ENCODE data around the gene ZNF521.
"Not testable (repeated sequence)": the region's sequence is repeated elsewhere in the genome, so short reads cannot be mapped to it uniquely, and the experiment has no call there.

Gene ZNF521

DNA sequence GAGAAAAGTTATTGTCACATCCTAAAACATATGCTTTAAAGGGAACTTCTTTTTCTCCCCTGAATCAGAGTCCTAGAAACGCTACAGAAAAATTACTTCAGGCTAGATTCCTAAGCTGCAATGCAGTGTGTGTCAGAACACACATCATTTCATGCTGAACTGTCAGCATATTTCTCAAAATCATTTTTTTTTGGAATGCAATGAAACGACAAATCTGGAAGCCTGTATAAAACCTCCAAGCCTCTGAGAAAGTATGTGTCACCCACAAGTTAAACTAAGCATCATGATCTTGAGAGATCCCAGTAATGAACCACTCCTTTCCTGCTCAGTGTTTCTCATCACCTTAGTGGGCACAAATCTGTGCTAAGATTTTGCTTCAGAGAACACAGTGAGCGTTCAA, 276.2 kb downstream of the ZNF521 start:
- DNase-seq (ENCODE audit: low read depth), result no peak

DNA sequence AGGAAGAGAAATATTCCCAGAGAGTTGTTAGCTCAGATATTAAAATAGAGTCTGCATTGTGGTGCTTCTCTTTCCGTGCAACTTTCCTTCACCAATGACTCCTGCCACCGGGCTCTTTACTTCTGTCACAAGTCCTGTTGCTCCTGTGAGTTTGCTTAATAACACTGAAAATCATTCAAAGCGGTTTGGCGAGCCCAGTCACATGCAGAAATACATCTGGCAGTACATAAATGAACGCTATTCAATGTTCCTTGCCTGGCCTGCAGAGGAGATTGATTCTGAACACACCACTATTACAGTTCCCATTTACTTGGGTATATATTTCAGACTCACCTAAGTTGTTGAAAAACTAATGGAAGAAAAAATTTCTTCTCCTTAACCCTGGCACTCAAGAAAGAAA, 276.6 kb downstream of the ZNF521 start:
- DNase-seq (ENCODE audit: low read depth), result no peak

DNA sequence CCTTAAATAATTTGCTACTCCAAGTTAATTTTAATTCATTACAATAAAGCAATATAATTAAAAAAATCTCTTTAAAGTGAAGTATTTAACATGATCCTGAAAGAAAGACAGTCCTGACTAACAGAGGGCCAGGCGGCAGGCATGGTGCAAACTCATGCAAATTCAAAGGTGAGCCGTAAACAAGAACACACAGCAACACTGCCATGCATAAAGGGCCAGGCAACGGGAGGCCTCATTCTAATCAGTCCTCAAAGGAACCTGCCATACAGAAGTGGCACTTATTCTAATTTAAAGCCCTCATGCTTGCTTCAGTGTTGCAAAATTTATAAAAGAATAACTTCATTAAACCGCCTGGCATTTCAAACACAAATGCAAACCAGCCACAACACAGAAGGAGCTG, 277.0 kb downstream of the ZNF521 start:
- no peak for DNase-seq (ENCODE audit: low read depth)

DNA sequence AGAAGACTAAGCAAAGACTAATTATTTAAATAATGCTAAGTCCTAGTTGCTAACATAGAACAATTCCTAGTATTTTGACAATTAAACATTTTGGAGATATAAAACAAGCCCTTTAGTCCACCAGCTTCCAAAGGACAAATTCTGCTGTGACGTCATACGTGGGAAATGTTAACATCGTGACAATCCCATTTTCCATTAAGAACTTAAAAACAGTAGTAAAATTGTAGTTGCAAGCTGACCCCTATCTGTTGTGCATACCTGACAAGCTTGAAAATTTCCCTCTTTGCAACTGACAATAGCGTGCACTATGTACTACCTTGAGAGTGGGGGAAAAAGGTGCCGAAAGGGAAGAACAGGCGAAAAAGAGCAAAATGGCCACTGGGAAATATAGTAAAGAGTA, 279.8 kb downstream of the ZNF521 start:
- DNase-seq (ENCODE audit: low read depth), result no peak

DNA sequence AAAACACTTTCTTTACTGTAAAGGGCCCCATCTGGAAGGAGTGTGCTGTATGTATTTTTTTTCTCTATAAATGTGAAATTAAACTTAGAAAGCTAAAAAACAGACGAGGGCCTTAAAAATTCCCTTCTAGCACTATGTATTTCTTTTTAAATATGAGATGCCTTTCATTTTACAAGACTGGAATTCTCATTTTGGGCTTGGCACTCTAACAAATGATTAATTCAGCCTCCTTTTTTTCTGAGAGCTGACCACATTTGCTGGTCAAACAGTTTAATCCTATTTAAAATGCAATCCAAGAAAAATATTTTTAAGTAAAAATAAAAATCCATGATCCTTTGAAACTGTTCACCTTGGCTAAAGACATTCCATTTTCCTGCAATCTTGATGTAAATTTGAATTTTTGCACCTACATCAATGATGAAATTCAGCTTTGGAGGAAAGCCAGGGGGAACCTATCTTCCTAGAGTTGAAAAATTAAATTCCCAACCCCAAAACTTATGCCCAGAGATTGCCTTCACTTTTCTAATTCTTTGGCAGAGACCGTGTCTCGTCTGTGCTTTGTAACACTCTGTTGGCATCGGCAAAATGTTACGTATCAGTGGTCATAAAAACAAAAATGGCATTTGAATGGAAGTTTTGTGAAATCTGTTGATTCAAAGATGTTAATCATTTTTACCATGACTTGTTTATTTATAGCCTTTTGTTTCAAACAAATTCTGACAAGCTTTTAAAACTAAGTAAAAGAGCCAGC, 284.5 kb downstream of the ZNF521 start:
- no peak for DNase-seq (ENCODE audit: low read depth)

DNA sequence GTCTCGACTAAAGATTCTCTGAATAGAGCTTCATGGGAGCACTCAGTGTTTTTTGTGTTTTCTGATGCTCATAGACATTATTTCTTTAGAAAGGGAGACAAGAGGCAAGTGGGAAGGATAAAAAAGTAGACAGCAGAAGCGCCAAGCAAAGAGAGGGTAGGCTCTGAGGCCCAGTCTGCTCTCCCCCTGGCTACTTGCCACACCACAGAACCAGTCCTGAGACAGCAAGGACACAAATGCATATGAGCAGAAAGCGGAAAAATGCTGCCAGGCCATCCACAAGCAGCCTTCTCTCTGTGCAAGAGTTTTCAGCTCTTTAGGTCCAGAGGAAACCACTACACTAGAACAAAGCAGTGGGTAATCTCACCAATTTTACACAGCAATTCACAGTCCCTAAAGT, 285.4 kb downstream of the ZNF521 start:
- no peak for DNase-seq (ENCODE audit: low read depth)

DNA sequence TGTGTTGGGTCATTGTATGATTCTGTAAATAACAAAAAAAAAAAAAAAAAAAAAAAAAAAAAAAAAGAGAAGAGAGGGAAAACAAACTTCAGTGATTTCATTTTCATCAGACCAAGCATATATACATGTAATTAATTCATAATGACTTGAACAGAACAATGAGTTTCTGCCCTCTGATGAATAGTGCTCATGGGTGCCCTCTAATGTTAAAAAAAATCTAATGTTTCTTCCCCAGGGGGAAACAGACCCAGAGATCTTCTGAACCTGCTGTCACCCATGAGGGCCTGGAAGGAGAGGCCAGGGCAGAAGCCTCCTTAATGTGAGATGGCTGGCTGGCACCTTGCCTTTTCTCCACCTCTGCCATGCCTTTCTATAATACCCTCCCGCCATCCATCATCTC, 289.2 kb downstream of the ZNF521 start:
- DNase-seq (ENCODE audit: low read depth), result no peak

DNA sequence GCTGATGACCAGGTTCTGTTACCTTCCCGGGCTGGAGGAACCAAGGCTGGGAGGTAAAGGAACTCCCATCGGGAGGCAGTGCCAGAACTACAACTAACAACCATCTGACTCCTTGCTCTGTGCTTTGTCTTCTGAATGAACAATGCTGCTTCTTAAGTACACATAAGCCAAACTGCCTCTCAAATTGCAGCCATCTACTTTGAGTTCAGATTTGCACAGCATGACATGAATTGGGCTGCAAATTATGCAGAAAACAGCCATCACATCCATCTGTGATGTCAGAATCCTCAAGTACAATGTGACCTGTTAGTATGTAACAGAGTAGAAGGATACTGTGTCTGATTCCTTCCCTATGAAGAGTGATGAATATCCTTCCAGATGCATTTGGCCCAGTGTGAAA, 290.6 kb downstream of the ZNF521 start:
- no peak for DNase-seq (ENCODE audit: low read depth)

DNA sequence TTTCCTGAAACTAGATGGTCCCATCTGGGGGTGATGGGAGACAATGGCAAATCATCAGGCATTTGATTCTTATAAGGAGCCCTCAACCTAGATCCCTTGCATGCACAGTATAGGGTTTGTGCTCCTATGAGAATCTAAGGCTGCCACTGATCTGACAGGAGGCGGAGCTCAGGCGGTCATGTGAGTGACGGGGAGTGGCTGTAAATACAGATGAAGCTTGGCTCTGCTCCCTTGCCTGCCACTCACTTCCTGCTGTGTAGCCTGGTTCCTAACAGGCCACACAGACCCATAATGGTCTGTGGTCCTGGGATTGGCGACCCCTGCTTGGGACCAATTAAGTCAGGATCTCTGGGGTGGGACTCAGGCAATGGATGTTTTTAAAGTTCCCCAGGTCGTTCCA, 293.4 kb downstream of the ZNF521 start:
- no peak for DNase-seq (ENCODE audit: low read depth)

DNA sequence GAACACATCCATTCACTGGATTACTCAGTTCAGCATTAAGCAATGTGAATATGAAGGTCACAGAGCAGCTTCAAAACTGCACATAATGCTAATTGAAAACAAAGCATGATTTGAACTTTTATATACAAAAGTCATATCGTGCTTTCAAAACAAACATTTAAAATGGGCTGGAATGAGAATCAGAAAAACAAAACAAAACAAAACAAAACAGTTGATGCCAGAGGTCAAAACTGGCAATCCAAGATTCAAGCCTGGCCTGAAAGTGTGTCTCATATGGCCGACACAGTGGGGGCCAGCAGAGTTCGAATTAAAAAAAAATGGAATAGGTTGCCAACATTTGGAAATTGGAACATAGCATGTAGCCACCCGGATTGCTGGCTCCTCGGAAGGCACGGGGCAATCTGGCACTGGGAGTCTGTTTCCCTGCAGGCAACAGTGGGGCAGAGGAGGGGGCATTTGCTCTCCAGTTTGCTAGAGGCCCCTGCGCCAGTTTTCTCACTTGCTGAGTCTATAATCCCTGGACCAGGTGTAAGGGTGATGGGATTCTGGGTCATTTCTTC, 294.4 kb downstream of the ZNF521 start:
- no peak for DNase-seq (ENCODE audit: low read depth)

DNA sequence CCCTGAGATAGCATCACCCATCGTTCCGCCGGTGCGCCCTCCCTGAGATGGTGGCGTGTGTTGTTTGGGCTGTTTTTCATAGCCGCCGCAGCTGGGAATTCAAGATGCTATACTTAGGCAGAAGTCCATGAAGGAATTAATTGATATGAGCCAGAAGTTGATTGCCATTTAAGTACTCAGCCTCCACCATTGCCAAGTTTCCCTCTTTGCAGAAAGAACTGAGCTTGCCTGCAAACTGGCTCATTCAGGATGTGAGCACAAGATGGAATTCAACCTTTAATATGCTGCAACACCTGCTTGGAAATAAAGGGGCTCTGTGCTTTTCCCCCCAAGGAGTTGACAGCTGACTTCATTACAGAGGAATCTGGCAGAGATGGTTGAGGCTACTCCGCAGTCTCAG, 295.5 kb downstream of the ZNF521 start:
- no peak for DNase-seq (ENCODE audit: low read depth)

DNA sequence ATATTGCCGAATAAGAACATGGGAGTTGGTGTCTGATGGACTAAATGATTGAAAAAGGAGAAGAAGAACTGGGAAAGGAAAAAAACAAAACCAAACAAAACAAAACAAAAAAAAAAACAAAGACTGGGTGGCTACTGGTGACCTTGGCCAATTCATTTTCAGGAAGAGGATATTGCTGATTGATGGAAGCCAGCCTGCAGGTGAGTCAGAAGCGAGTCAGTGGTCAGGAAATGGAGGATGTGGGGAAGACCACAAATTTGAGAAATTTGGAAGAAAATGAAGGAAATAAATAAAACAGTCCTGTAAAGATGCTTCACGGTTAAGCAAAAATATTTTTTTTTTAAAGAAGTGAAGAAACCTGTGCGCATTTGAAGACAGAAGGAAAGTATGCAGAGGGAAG, 296.9 kb downstream of the ZNF521 start:
- DNase-seq (ENCODE audit: low read depth), result no peak

DNA sequence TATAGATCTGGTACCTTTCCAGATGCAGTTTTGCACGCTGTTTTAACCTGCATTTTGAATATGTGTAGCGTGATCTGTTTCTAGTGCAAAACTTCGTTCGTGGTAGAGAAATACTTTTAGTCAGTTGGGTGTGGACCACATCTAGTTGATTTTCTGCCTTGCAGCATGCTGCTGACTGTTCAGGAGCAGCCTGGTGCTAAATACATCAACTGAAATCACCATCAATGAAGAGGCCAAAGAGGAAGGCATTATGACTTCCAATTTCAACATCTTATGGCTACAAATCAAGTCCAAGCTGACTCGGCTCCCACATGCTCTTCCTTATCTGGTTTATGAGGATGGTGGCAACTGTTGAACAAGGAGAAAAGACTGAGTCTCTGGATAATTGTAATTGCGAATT, 298.5 kb downstream of the ZNF521 start:
- no peak for DNase-seq (ENCODE audit: low read depth)

DNA sequence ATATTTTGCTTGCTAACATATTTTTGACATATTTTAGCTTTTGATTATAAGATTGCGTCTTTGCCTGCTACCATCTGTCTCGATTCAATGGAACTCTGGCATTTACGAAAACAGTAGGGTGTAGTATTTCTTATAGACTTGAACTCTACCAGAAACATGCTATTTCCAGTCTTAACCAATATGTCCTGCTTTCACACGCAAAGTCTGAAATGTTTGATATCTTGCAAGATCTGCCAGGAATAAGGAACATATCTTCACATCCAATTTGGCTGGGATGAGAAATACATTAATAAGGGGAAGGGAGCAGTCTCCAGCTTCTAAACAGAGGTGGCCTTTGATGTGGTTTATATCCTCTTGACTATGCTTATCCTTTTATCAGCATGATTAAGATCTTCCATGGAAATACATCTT, 299.4 kb downstream of the ZNF521 start:
- no peak for DNase-seq (ENCODE audit: low read depth)

DNA sequence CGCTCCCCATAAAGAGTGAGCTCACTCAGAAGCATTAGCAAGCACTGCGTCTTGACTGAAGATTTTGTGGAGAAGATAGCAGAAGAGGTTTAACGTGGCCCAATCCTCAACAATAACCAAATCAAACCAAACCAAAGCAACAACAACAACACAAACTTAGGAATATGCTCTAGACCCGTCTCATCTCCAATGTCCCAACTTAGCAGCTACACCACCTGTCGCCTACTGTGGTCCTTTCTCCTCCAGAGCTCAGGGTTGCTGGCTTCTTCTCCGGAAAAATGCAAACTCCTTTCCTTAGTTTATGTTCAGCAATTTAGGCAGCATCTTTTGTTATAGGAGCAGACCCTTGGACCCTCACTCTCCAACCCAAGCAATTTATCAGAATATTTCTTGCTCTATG, 301.4 kb downstream of the ZNF521 start:
- no peak for DNase-seq (ENCODE audit: low read depth)

DNA sequence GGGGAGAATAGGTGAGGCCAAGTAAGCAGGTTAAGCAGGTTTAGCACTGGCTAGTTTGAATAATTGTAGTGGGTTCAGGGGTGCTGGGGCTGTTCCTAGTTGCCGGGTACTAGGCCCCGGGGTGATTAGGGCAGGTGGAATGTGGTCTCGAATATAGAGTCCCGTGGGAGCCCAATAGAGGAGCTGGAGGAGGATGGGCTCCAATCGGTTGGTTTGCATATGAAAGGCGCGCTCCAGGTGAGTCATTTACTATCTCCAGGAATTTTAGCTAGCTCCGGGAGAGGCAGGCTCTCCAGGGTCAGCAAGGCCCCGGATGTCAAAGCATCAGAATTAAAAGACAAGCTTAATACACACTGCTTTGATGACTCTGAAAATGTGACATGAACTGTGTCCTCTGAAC, 304.0 kb downstream of the ZNF521 start:
- no peak for DNase-seq (ENCODE audit: low read depth)

DNA sequence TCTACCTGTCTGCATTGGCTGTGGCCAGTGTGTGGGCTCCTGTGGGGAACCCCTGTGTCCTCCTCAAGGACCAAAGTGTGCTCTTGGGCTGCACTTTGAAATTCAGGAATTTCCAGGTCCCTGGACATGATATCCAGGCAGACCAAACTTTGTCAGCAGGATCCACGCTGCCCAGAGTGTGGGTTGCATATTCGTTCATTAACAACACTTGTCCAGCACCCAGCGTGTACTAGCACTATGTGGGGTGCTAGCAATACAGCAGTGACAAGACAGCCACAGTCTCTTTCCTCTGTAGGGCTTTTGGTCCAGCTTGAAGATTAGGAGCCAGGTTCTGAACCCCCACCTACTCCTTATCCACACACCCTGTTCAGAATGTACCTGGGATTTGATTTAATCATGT, 304.5 kb downstream of the ZNF521 start:
- no peak for DNase-seq (ENCODE audit: low read depth)

DNA sequence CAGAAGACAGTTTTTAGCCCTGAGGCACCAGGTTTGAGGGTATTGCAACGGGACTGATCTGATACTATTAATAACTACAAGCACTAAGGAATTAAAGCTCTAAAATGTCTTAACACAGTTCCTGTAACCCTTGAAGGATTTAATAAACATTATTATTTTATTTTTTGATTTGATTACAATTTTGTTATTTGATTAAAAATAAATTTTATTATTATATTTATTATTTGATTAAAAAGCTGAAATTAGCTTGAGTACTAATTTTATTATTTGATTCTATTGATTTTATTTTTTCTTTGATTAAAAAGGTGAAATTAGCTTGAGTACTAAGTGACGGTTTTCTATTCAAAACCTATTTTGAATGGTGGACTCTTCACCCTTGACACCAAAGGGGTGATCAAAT, 307.3 kb downstream of the ZNF521 start:
- no peak for DNase-seq (ENCODE audit: low read depth)

DNA sequence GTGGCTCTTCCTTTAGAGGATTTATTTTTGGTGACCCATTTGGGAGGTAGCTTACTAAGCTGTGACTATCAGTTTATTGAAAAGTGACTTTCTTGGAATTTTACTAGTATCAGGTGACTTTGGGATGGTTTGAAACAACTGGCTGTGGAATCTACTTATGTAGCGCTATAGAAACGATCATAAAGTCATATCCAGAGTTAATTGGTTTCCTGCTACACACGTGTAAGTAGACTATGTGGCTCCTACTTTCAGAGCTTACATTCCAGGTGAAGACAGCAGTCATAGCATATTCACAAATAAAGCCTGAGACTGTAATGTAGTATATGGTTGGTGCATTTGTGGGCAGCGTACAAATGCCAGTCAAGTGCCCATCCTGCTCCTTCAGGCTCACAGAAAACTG, 308.9 kb downstream of the ZNF521 start:
- DNase-seq (ENCODE audit: low read depth), result no peak

DNA sequence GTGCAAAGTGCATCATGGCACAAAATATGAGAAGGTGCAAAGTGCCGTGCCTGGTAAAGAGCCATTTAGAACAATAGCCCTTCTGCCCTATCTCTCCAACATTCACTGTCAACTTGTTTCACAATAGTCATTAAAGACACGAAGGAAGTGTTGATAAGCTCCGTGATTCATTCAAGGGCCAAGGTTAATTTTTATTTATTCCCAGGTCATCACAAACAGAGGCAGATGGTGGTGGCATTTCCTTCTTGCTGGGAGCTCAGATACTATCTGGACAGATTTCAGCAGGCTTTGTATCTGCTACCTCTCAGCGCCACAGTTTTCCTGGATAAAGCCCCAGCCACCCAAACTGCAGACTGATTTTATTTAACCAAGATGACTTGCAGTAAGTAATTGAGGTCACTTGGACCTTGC, 309.3 kb downstream of the ZNF521 start:
- no peak for DNase-seq (ENCODE audit: low read depth)

DNA sequence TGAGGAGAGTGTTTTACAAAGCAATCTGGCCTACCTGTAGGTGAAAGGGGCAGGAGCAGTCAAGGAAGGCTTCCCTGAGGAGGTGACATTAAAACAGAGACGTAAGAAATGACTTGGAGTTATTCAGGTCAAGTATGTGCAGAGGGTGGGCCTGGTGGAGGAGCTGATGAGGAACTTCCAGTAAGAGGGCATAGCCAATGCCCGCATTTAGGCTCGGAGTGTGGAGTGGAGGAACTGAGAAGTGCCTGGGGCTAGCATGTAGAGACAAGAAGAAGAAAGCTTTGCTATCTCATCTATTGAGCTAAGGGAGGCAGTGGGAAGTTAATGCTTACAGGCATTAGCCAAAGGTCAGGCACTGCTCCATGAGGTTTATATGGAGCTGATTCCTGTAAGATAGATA, 312.2 kb downstream of the ZNF521 start:
- no peak for DNase-seq (ENCODE audit: low read depth)

DNA sequence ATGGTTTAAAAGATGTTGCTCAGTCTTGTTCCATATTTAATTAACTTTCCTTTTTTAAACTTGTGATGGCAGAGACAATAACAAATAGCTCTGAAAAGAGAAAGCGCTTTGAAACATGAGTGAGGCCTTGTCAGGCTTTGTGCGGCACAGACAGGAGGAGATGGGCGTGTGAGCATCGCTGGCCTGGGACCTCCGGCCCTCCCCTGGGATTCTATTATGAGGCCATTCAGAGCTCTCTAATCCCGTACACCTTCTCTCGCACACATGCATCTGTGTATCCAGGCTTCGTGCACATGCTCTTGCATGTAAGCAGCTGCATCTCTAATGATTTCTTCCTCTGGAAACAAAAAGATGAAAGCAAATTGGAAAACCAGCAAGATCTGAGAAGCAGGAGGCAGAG, 313.7 kb downstream of the ZNF521 start:
- no peak for DNase-seq (ENCODE audit: low read depth)

DNA sequence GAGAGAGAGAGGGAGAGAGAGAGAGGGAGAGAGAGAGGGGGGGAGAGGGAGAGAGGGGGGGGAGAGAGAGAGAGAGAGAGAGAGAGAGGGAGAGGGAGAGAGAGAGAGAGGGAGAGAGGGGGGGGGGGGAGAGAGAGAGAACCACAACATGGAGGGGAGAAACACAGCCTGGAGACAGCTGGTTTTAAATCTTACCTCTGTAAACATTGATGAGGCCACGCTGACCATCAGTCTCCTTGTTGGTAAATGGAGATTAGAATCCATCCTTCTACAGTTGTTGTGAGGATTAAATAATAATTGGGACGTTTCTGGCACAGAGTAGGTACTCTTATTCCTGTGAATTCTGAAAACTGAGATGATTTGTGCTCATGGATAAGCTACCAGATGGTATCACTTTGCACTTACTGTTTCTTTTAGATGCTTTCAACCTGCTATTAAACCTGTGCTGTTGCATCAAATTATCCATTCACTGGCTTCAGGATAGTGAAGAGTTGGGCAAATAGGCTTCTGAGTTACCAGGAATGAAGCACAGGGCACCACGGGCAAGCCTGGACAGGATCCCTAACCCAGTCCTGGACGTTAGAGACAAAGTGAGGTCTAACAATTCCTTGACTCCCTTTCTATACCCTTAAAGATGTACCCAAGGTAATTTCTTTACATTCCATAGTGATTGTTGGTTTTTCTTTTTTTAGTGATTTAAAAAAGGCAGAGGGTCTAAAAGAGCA, 318.1 kb downstream of the ZNF521 start:
- DNase-seq (ENCODE audit: low read depth), result no peak

DNA sequence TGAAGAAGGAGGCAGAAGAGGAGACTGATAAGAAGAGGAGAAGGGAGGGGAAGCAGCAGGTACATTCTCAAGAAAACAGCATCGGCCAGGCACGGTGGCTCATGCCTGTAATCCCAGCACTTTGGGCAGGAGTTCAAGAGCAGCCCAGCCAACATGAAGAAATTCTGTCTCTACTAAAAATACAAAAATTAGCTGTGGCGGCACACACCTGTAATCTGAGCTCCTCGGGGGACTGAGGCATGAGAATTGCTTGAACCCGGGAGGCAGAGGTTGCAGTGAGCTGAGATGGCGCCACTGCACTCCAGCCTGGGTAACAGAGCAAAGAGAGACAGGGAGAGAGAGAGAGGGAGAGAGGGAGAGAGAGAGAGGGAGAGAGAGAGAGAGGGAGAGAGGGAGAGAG, 318.8 kb downstream of the ZNF521 start:
- DNase-seq (ENCODE audit: low read depth), result not testable (repeated sequence)
